Stromal cell of bone marrow (primary cell): Measurements from ENCODE around the gene TRIM47.
"Not testable (repeated sequence)": the region's sequence is repeated elsewhere in the genome, so short reads cannot be mapped to it uniquely, and the experiment has no call there.

Source experiments
- DNase-seq: peaks from one replicate; pipeline ENCODE4 v3.0.0-alpha.2; 2012; ENCODE audit warnings: low read depth

The TRIM47 gene

GRCh38 chr17:75870228-75870627 lies 8.2 kb downstream of the TRIM47 start:
- DNase-seq: not testable (repeated sequence)

DNA sequence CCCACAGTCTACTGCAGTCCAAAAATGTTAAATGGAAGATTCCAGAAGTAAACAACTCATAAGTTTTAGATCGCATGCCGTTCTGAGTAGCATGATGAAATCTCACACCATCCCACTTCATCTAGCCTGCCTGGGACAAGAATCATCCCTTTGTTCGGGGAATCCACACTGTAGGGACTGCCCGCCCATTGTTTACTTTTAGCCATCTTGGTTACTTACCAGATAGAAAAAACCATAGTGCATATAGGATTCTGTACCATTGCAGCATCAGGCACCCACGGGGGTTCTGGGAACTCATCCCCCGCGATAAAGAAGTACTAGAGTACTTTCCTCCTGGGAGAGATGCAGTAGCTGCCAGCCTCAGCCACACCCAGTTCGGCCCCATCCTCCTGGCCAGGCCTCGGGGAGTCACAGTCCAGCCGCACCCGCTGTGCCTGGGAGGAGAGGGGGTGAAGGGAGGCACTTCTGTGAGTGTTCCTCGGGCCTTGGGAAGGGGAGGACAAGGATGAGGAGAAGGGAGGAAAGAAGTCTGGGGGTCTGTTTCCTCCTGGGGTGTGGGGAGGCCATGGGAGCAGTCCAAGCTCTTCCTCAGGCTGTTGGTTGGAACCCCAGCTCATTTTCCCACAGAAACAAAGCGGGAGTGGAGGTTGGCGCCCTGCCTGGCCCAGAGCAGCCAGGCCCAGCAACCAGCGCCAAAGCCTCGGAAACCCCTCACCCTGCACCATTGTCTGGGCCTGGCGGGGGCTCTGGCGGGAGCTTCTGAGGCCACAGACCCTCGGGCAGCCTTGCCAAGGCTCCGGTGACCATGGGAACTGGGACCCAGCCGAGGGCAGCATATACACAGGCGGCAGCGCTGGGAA lies 8.9 kb downstream of the TRIM47 start:
- DNase-seq: no peak

- DNase-seq: not testable (repeated sequence)
Measured at GRCh38 chr17:75868730-75869281, 9.6 kb downstream of the TRIM47 start.

DNA sequence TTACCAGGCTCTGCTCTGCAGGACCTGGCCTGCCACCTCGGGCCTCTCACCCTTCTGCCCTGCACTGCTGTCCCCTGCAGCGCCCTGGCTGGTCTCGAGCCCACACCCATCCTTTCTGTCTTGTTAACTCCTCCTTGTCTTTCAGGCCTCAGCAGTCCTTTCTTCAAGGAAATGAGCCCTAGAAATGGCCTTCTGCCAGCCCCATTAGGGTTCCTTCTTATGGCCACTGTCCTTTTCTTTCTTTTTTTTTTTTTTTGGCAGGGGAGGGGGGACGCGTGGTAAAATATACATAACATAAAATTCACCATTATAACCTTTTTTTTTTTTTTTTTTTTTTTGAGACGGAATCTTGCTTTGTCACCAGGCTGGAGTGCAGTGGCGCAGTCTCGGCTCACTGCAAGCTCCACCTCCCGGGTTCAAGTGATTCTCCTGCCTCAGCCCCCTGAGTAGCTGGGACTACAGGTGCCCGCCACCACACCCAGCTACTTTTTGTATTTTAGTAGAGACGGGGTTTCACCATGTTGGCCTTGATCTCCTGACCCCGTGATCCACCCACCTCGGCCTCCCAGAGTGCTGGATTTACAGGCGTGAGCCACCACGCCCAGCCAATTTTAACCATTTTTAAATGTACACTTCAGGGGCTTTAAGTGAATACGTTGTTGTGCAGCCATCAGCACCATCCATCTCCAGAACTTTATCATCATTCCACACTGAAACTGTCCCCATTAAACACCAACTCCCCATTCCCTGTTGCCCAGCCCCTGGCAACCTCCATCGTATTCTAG lies 12.8 kb downstream of the TRIM47 start:
- DNase-seq: not testable (repeated sequence)

DNA sequence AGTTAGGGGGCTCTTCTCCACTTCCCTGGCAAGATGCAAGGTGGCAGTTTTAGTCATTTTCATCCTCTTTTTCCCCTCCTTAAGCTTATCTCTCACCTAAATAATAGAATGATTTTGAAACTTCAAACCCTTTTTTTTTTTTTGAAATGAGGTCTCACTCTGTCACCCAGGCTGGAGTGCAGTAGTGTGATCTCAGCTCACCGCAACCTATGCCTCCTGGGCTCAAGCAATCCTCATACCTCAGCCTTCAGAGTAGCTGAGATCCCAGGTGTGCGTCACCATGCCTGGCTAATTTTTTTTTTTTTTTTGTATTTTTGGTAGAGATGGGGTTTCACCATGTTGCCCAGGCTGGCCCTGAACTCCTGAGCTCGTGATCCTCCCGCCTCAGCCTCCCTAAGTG lies 13.5 kb downstream of the TRIM47 start:
- DNase-seq: not testable (repeated sequence)

GRCh38 chr17:75864448-75864871 lies 13.9 kb downstream of the TRIM47 start:
- peak; percentile 53 for DNase-seq

- peak; percentile 46 for DNase-seq
Measured at GRCh38 chr17:75861927-75862317, 16.5 kb downstream of the TRIM47 start.

DNA sequence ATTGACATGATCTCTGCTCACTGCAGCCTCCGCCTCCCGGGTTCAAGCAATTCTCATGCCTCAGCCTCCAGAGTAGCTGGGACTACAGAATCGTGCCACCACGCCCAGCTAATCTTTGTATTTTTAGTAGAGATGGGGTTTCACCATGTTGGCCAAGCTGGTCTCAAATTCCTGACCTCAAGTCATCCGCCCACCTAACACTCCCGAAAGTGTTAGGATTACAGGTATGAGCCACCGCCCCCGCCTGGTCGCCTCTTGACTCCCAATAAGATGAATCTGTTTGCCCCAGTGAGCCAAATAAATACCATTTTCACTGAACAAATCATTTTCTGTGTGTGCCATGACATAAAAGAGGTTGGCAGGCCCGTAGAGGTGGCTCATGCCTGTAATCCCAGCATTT lies 19.0 kb downstream of the TRIM47 start:
- not testable (repeated sequence) for DNase-seq

- no peak for DNase-seq
Measured at GRCh38 chr17:75856062-75856756, 22.2 kb downstream of the TRIM47 start.

GRCh38 chr17:75855310-75856061 lies 22.9 kb downstream of the TRIM47 start, which contains the start of gene WBP2:
WBP2 (minus strand) TSS chr17:75855335; CDS start chr17:75855297, 38 bp downstream.
- peak; percentile 100 for DNase-seq

GRCh38 chr17:75854881-75855309 lies 23.5 kb downstream of the TRIM47 start:
- DNase-seq: no peak

DNA sequence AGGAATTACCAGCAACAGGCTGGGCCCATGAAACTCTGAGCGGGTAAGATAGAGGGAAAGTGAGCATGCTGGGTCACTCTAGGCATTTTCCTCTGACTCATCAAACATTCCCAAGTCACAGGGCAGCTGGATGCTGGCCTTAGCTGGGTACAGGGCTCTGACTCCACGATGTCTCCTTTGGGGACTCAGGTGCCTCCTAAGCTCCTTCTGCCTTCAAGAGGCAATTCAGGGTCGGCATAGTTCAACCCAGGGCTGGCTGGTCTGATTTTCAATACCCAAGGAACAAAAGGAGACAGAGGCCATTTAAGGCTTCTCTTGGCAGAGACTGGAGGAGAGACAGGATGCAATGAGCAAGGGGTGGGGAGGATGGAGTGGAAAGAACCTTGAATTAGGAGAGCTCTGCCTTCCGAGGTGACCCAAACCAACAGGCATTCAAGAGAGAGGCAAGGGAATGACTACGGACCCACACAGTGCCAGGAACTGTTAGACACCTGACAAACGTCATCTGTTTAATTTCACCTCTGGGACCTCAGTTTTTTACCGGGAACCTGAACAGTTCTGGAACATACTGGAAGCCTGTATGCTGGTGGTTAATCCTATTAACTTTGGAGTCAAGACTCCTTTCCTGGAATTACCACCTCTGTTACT lies 24.2 kb downstream of the TRIM47 start:
- peak; percentile 51 for DNase-seq

DNA sequence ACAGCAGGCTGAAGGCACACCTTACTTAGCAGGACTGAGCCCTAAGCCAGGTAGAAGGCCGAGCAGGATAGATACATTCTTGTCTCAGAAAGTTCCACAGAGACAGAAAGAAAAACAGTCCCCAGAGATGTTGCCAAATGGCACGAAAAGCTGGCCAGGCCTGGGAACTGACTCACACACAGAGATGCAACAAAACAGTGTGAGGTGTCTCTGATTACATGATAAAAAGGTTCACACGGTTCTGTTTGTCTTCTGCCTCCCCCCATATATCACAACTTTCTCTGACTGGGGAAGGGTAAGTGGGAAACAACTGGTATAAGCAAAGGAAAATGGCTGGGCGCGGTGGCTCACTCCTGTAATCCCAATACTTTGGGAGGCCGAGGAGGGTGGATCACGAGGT lies 24.9 kb downstream of the TRIM47 start:
- DNase-seq: no peak

DNA sequence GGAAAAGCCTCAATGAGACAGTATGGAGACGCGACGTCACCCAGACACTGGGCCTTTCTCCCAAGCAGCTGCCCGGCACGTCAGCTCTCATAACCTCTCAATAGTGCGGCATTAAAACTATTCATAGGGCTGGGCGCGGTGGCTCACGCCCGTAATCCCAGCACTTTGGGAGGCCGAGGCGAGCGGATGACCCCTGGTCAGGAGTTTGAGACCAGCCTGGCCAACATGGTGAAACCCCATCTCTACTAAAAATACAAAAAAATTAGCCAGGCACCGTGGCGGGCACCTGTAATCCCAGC lies 26.7 kb downstream of the TRIM47 start:
- DNase-seq: not testable (repeated sequence)

GRCh38 chr17:75850928-75851692 lies 27.3 kb downstream of the TRIM47 start:
- DNase-seq: no peak

DNA sequence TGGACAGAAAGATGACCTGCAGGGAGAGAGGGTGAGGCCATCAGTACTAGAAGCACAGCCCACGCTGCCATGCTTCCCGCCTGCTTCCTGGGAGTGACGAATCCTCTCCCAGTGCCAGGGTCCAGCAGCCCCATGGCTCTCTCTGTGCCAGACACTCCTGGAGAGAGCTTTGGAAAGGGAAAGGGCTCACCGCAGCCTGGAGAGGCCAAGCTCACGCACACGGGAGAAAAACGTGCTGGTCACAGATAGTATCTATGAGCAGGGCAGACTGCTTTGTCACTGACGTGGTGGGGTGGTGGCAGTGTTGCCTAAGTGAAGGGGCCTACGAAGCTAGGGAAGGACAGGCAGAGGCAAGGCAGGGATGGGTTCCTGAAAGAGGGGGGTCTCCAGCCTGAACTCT lies 28.7 kb downstream of the TRIM47 start:
- DNase-seq: no peak

- DNase-seq: no peak
Measured at GRCh38 chr17:75849279-75849646, 29.1 kb downstream of the TRIM47 start.

GRCh38 chr17:75848523-75849278 lies 29.7 kb downstream of the TRIM47 start:
- no peak for DNase-seq
